ENCODE data around the gene IL12RB2.

IL12RB2 gene

GRCh38 chr1:67382292-67382691 is 74.6 kb downstream of the IL12RB2 start:
- DNase-seq (ENCODE audit: low read depth), result no peak
- no peak overlapping the region for H3K4me3 ChIP-seq (ENCODE audit: low read depth, low read length)
- TF ChIP-seq, protein P1, sequence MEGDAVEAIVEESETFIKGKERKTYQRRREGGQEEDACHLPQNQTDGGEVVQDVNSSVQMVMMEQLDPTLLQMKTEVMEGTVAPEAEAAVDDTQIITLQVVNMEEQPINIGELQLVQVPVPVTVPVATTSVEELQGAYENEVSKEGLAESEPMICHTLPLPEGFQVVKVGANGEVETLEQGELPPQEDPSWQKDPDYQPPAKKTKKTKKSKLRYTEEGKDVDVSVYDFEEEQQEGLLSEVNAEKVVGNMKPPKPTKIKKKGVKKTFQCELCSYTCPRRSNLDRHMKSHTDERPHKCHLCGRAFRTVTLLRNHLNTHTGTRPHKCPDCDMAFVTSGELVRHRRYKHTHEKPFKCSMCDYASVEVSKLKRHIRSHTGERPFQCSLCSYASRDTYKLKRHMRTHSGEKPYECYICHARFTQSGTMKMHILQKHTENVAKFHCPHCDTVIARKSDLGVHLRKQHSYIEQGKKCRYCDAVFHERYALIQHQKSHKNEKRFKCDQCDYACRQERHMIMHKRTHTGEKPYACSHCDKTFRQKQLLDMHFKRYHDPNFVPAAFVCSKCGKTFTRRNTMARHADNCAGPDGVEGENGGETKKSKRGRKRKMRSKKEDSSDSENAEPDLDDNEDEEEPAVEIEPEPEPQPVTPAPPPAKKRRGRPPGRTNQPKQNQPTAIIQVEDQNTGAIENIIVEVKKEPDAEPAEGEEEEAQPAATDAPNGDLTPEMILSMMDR (IDR thresholded peaks at IDR 0.05; ENCODE audit: low read depth, low read length), result no peak
- TF ChIP-seq MAX (IDR thresholded peaks at IDR 0.05; ENCODE audit: low read depth, low read length) (no peak), POLR2A (IDR thresholded peaks at IDR 0.05; ENCODE audit: extremely low read depth, insufficient read length) (no peak), MYC (IDR thresholded peaks at IDR 0.05; ENCODE audit: low read depth, low read length) (no peak)

GRCh38 chr1:67383999-67384638 is 76.4 kb downstream of the IL12RB2 start:
- no peak overlapping the region for H3K4me3 ChIP-seq (ENCODE audit: low read depth, low read length)
- DNase-seq (ENCODE audit: low read depth), result no peak
- no peak for TF ChIP-seq MYC (IDR thresholded peaks at IDR 0.05; ENCODE audit: low read depth, low read length)
- TF ChIP-seq MAX (IDR thresholded peaks at IDR 0.05; ENCODE audit: low read depth, low read length), result no peak
- TF ChIP-seq, protein P1 (IDR thresholded peaks at IDR 0.05; ENCODE audit: low read depth, low read length), result no peak
- TF ChIP-seq POLR2A (IDR thresholded peaks at IDR 0.05; ENCODE audit: extremely low read depth, insufficient read length), result no peak

DNA sequence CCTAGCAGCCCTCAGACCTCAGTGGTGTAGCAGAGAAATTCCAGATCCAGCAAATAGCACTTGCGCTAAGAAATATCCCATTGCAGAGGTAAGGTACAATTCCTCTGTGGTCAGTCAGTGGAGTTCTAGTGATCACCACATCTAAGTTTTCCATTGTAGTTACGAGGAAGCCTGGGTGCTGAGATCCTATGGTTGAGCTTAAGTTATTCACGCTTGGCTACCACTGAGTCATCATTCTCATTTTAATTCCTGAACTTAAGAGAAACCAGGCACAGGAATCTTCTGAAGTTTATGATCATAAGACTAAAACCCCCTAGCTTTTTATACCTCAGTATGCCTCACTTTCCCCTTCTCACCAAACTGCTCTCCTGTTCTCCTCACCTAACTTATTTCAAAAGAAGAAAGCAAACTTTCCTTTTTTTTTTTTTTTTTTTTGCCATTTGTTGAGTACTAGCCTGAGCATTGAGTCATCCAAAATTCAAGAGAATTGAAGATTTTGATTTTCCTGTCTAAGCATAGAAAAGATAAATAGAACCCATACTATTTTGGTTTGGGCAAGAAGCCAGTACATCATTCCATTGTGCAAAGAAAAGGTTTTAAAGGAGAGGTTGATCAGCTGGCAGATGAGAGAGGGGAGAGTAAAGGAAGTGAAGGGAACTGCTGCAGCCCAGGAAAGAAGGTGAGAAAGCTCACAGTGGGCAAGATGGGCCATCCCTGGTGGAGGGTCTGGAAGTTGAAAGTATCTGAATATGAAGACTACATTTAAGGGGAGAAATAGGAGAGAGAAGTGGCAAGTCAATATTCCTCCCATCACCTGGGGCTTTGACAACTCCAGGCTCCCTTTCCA is 82.6 kb downstream of the IL12RB2 start:
- TF ChIP-seq, protein P1 (IDR thresholded peaks at IDR 0.05; ENCODE audit: low read depth, low read length), result no peak
- TF ChIP-seq POLR2A (IDR thresholded peaks at IDR 0.05; ENCODE audit: extremely low read depth, insufficient read length) (no peak), MYC (IDR thresholded peaks at IDR 0.05; ENCODE audit: low read depth, low read length) (no peak), MAX (IDR thresholded peaks at IDR 0.05; ENCODE audit: low read depth, low read length) (no peak)
- no peak overlapping the region for H3K4me3 ChIP-seq (ENCODE audit: low read depth, low read length)
- DNase-seq (ENCODE audit: low read depth), result no peak

- no peak overlapping the region for H3K4me3 ChIP-seq (ENCODE audit: low read depth, low read length)
- DNase-seq (ENCODE audit: low read depth), result no peak
- TF ChIP-seq MYC (IDR thresholded peaks at IDR 0.05; ENCODE audit: low read depth, low read length), result no peak
- no peak for TF ChIP-seq POLR2A (IDR thresholded peaks at IDR 0.05; ENCODE audit: extremely low read depth, insufficient read length)
- TF ChIP-seq MAX (IDR thresholded peaks at IDR 0.05; ENCODE audit: low read depth, low read length), result no peak
- TF ChIP-seq, protein P1 (IDR thresholded peaks at IDR 0.05; ENCODE audit: low read depth, low read length), result no peak
These were observed 85.6 kb downstream of the IL12RB2 start for GRCh38 chr1:67393240-67393639.

DNA sequence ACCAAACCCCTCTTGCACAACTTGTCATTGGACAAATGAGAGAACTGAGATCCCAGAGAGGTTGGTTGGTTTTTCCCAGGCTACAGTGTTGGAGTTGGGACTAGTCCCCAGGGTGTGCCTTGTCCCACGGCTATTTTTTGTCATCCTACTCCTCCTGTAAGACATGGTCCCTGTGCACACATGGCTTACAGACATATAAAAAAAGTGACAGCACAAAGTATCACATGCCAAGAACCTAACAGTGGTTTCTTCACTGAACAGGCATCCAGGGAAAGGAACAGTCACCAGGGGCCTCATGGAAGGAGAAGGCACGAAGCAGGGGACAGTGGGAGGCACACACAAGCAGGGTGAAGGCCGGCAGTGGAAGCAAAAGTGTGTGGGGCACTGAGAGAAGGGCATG is 86.1 kb downstream of the IL12RB2 start:
- H3K4me3 ChIP-seq (ENCODE audit: low read depth, low read length), result no peak overlapping the region
- no peak for TF ChIP-seq MYC (IDR thresholded peaks at IDR 0.05; ENCODE audit: low read depth, low read length)
- TF ChIP-seq POLR2A (IDR thresholded peaks at IDR 0.05; ENCODE audit: extremely low read depth, insufficient read length), result no peak
- TF ChIP-seq MAX (IDR thresholded peaks at IDR 0.05; ENCODE audit: low read depth, low read length), result no peak
- TF ChIP-seq, protein P1 (IDR thresholded peaks at IDR 0.05; ENCODE audit: low read depth, low read length), result no peak
- no peak for DNase-seq (ENCODE audit: low read depth)

Data from NB4 (cell line).